ENCODE results near the gene UBE2D4.

UBE2D4 gene

GRCh38 chr7:43915907-43916306, 10.3 kb upstream of the UBE2D4 start:
- Histone ChIP-seq H3K27ac (no peak overlapping the region), H3K4me3 (no peak overlapping the region)
- DNase-seq (ENCODE audit: low spot score), result no peak
- TF ChIP-seq, protein P1, sequence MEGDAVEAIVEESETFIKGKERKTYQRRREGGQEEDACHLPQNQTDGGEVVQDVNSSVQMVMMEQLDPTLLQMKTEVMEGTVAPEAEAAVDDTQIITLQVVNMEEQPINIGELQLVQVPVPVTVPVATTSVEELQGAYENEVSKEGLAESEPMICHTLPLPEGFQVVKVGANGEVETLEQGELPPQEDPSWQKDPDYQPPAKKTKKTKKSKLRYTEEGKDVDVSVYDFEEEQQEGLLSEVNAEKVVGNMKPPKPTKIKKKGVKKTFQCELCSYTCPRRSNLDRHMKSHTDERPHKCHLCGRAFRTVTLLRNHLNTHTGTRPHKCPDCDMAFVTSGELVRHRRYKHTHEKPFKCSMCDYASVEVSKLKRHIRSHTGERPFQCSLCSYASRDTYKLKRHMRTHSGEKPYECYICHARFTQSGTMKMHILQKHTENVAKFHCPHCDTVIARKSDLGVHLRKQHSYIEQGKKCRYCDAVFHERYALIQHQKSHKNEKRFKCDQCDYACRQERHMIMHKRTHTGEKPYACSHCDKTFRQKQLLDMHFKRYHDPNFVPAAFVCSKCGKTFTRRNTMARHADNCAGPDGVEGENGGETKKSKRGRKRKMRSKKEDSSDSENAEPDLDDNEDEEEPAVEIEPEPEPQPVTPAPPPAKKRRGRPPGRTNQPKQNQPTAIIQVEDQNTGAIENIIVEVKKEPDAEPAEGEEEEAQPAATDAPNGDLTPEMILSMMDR (IDR thresholded peaks at IDR 0.05), result no peak

- no peak for DNase-seq (ENCODE audit: low spot score)
- TF ChIP-seq, protein P1 (IDR thresholded peaks at IDR 0.05), result no peak
- Histone ChIP-seq H3K4me3 (no peak overlapping the region), H3K27ac (no peak overlapping the region)
These were observed 4.8 kb upstream of the UBE2D4 start for GRCh38 chr7:43921423-43921822.

GRCh38 chr7:43922726-43923125, 3.5 kb upstream of the UBE2D4 start:
- TF ChIP-seq, protein P1 (IDR thresholded peaks at IDR 0.05), result no peak

GRCh38 chr7:43926798-43927123, 525 bp downstream of the UBE2D4 start:
- Histone ChIP-seq H3K4me3 (peak overlapping the region; percentile 89), H3K27ac (peak overlapping the region; percentile 90 to 96)
- TF ChIP-seq, protein P1 (IDR thresholded peaks at IDR 0.05), result no peak
- no peak for DNase-seq (ENCODE audit: low spot score)

More at GRCh38 chr7:43922726-43923125, 3.5 kb upstream of the UBE2D4 start:
- Histone ChIP-seq H3K27ac (no peak overlapping the region), H3K4me3 (no peak overlapping the region)
- no peak for DNase-seq (ENCODE audit: low spot score)

- Histone ChIP-seq H3K27ac (no peak overlapping the region), H3K4me3 (no peak overlapping the region)
- no peak for DNase-seq (ENCODE audit: low spot score)
- TF ChIP-seq, protein P1 (IDR thresholded peaks at IDR 0.05), result no peak
These were observed 1.6 kb downstream of the UBE2D4 start for GRCh38 chr7:43927810-43928209.

DNA sequence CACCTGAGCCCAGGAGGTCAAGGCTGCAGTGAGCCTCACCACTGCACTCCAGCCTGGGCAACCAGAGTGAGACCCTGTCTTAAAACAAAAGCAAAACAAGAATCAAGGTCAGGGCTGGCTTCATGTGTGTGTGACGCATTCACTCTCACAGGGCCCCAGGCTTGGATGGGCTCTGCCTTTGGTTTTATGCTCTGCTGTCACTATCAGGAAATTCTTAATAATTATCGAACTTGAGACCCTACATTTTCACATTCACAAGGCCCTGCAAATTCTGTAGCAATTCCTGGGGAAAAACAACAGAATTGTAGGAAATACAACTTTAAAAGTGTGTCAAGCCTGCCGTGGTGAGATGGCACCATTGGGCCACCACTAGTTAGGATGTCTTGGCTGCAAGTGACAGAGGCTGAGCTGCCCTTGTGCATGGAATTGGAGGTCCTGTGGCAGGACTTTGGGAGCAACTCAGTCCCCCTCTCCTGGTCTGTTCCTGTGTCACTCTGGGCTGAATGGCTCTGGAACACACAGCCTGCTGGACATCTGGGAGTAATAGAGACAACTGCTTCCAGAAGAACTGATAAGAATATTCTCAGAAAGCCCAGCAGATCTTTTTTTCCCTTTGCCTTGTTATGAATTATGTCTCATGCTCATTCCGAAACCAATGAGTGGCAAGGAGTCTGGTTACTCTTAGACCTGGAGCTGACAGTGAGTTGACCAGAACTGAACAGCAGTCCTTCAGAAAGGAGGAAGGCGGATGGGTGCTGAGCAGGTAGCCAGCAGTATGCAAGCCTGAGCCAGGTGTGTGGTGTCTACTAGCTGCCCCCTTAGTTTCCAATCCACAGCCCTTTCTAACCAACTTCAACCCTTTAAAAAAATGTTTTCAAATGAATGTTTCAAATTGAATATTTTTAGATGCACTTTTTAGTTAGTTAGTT, 3.6 kb downstream of the UBE2D4 start:
- no peak for DNase-seq (ENCODE audit: low spot score)
- Histone ChIP-seq H3K4me3 (no peak overlapping the region), H3K27ac (no peak overlapping the region)
- TF ChIP-seq, protein P1 (IDR thresholded peaks at IDR 0.05), result no peak

- Histone ChIP-seq H3K27ac (no peak overlapping the region), H3K4me3 (no peak overlapping the region)
- TF ChIP-seq, protein P1 (IDR thresholded peaks at IDR 0.05), result no peak
- no peak for DNase-seq (ENCODE audit: low spot score)
These were observed 5.1 kb downstream of the UBE2D4 start for GRCh38 chr7:43931346-43931745.

Data from coronary artery (tissue), 2 donors.